HG02678 (cell line): ENCODE measurements around the gene BATF3.
A peak's percentile ranks its signal among the peaks of the same experiment; 100 is the strongest.
"Not testable (repeated sequence)": the region's sequence is repeated elsewhere in the genome, so short reads cannot be mapped to it uniquely, and the experiment has no call there.

ENCODE experiments used
- ATAC-seq: cut with Tn5 transposase; IDR thresholded peaks from one replicate; pipeline ENCODE4 v1.9.1; 2021; ENCODE audit warnings: mild to moderate bottlenecking, moderate library complexity; ENCODE audit not compliant: unreplicated experiment

Gene BATF3

DNA sequence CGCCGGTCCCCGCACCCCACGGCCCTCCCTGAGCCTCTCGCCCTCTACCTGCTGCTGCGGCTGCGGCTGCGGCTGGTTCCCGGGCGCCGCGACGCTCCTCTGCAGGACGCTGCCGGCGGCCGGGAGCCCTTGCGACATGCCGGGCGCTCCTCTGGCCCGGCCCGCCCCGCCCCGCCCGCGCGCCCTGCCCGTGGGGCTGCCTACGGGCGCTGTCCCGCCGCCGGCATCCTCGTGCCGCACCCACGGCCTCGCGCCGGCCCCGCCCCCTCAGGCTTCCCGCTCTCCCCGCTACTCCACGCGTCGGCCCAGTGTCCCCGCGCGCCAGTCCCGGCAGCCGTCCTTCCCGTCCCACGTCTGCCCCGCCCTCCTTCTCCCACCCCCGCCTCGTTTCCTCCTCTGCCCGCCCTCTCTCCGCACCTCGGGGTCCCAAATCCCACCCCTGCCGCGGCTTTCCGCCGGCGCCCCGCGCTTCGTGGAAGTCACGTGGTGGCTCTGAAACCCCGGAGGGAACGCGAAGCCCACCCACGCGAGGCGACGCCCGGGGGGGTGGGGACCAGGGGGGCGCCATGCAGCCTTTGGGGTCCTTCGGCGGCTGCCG is at the start of gene BATF3:
TSS of gene BATF3 (minus strand) at position 216 of the 598 bp plus-strand sequence. CDS start at position 138, 78 bp downstream.
- peak; percentile 21 for ATAC-seq

DNA sequence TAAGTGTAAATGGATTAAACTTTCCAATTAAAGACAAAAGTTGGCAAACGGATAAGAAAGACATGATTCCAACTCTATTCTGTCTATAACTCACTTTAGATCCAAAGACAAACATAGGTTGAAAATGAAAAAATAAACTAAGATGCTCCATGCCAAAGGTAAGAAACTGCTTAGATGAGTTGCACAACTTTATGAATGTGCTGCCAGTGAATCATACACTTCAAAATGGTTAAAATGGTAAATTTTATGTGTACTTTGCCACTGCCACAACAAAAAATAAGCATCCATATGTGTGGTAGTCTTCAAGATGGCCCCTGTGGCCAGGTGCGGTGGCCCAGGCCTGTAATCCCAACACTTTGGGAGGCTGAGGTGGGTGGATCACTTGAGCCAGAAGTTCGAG is 46.9 kb upstream of the BATF3 start:
- ATAC-seq, result no peak

GRCh38 chr1:212745303-212745702 is 45.7 kb upstream of the BATF3 start:
- ATAC-seq, result no peak

GRCh38 chr1:212743901-212744475 is 44.3 kb upstream of the BATF3 start:
- ATAC-seq, result no peak

GRCh38 chr1:212738330-212738729 is 38.7 kb upstream of the BATF3 start:
- ATAC-seq, result no peak

DNA sequence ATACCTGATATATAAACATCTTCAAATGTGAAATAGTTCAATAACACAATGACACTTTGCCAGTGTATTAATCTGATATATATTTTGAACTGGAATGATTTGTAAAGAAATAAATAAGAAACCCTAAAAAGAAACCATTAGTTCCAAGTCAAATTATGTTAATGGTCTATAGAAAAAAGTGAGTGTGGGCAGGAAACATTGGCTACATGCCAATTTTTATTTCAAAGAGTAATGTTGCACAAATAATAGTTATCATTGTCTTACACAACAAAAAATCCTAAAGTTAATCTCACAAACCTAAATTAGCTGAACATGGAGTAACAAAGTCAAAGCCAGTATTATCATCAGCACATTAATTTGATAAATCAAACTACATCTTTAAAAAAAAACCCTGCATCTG is 37.9 kb upstream of the BATF3 start:
- no peak for ATAC-seq

GRCh38 chr1:212733109-212733508 is 33.5 kb upstream of the BATF3 start:
- no peak for ATAC-seq

DNA sequence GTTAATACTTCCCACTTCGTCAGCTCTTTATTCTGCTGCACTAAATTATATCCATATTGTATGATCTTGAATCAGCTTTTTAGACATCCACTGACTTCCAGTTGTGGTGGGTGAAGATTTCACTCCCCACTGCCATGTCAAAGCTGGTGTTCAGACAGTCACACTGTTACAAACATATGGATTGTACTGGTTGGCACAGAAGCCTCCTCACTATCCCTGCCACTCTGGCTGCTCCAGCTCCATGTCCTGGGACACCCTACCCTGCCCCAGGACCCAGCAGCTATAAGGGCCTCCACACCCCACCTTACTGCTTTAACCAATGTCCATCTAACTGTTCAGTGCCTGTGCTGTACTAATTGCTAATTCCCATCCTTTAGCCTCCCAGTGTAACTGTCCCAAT is 32.0 kb upstream of the BATF3 start:
- ATAC-seq, result no peak

DNA sequence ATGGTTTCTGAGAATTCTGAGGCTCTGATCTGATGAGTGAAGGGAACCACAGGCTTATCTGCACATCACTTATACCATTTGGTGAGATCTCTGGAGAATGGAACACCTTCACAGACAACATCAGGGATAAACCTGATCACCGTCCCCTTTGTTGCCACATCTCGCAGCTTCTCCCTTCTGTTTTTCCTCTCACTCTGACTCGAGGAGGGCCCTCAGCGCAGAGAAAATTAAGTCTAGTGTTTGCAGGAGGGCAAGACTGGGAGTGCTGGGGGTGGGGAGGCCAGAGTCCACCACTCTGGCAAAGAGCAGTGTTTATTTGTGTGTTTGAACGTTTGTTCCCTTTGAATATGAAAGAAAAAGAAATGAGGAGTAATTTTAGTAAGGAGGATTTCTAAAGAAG is 29.0 kb upstream of the BATF3 start:
- no peak for ATAC-seq

- no peak for ATAC-seq
Observed at GRCh38 chr1:212727386-212728181, 27.9 kb upstream of the BATF3 start.

GRCh38 chr1:212724679-212725078 is 25.0 kb upstream of the BATF3 start:
- ATAC-seq, result not testable (repeated sequence)

DNA sequence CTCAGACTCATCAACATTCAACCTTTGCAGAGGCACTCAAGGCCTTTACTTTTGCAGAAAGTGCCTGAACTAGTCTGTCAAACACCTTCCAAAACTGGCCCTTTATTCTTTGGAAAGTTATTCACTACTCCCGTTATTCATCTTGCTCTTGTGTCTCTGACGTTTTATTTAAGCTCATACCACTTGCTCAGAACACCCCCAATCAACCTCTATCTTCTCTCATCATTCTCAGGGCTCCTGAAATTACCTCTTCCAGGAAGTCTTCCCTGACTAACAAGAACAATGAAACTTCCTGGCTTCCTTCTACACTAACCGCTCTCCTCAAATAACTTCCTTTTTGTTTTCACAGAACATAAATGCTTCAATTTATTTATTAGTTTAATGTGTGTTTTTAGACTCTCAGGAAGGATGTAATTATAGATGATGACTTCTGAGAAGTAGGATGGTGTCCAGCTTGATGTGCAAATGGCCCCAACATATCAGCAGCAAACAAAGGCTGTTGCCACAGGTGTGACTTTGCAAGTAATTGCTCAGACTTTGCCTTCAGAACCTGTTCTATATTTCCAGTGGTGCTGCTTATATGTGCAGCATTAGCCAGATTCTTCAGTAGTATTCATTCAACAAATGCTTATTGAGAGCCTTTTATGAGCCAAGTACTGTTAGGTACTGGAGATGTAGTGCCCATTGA is 22.8 kb upstream of the BATF3 start:
- no peak for ATAC-seq

DNA sequence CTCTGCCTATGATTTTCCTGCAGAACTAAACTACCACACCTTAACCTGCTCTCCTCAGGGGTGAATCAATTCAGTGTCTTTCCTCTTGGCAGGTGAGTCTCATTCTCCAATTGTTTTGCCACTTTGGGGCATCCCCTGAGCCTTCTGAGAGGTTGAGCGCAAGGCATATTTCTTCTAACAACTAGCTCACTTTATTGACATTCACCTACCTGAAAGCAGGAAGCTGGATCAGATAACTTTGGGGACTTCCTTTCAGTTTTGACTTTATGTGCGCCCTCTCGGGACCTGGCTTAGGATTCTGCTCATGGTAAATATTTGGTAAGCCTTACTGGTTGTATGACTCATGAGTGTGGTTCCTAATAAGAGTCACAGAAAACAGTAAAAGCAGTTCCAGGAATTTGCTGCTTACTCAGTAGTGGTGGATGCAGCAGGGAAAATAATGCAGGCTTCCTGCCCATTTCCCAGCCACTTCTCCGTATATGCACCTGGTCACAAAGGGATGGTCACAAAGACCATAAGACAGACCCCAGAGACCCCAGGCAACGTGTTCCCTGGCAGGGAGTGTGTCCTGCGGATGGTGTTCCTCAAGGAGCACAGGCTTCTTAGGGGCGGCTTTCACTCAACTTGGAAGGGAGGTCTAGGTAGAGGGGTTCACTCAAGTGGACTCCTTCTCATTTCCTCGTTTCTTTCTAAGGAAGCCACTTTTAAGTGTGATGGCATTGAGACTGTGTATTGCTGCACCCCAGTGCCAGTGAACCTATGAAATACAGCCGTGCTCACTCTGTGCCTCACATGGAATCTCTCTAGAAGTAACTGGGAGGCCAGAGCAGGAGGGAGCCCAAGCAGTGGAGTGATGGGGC is 22.0 kb upstream of the BATF3 start:
- no peak for ATAC-seq

DNA sequence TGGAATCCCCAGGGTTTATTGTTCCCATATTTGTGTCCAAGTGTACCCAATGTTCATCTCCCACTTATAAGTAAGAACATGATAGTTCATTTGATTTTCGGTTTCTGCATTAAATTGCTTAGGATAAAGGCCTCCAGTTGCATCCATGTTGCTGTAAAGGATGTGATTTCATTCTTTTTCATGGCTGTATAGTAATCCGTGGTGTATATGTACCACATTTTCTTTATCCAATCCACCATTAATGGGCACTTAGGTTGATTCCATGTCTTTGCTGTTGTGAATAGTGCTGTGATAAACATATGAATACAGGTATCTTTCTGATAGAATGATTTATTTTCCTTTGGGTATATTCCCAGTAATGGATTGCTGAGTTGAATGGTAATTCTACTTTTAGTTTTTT is 20.0 kb upstream of the BATF3 start:
- no peak for ATAC-seq

GRCh38 chr1:212718499-212718898 is 18.9 kb upstream of the BATF3 start:
- no peak for ATAC-seq

DNA sequence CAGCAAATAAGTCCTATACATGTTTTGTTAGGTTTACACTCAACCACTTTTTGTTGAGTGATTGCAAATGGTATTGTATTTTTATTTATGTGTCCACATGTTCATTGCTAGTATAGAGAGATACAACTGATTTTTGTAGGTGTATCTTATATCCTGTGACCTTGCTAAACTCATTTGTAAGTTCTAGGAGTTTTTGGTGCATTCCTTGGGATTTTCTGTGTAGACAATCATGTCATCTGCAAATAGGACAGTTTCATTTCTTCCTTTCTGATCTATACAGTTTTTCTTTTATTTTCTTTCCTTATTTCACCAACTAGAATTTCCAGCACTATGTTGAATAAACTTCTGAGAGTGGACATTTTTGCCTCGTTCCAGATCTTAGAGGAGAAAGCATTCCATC is 16.5 kb upstream of the BATF3 start:
- ATAC-seq, result no peak

DNA sequence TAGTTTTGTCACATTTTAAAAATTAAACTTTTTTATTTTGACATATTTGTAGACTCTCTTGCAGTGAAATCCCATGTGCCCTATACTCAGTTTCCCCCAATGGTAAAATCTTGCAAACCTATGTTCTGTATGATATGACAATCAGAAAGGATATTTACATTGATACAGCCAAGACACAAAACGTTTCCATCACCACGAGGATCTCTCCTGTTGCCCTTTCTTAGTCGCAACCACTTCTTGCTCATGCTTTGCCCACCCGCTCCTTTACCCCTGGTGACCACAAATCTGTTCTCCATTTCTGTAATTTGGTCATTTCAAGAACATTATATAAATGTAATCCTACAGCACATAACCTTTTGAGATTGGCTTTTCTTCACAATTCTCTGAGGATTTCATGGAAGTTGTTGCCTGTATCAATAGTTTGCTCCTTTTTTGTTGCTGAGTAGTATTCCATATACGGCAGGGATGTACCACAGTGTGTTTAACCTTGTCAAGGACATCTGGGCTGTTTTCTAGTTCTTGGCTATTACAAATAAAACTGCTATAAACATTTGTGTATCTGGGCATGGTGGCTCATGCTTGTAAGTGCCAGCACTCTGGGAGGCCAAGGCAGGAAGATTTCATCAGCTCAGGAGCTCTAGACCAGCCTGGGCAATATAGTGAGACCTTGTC is 14.0 kb upstream of the BATF3 start:
- no peak for ATAC-seq

DNA sequence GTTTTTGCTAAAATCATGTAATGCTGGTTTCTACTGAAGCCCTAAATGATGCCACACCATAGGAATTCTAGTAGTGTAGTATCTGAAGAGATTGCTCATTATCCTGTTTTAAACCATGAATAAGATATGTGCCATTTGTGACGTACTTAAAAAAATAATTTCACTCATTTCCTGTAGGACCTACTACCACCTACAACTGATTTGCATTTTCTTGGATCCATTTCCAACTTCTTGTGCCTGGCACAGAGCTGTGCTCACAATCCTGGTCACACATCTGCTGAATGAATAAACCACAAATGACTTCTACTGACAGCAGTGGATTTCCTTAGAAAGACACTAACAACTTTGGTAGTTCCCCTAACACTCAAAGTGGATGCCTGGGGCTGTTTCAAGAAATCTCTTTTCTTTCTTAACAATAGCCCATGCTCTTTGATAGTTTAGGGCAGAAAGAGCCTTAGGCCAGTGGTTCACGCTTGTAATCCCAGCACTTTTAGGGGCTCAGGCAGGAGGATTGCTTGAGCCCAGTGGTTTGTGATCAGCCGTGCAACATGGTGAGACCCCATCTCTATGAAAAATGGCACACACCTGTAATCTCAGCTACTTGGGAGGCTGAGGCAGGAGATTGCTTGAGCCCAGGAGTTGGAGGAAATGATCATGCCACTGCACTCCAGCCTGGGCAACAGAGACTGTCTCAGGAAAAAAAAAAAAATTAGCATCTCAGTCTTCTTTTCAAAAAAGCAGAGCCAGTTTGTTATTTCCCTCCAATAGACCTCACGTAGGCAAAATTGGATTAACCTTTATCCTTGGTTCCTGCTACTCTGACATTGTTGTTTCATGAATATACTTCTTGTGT is 13.0 kb upstream of the BATF3 start:
- no peak for ATAC-seq

- ATAC-seq, result not testable (repeated sequence)
Observed at GRCh38 chr1:212711974-212712373, 12.3 kb upstream of the BATF3 start.
